Psoas muscle (tissue), 8 donors: ENCODE results near the gene SRL. TPM values are rescaled to one million over a fixed set of nuclear protein-coding genes. Genes with fewer than 3 reads are reported as not detected.

Experiments used
- ATAC-seq, 4 donors: fragments of 200-7000 bp; cut with Tn5 transposase; one replicate each; pipeline ENCODE4 v1.9.1; 2020; ENCODE audit warnings: moderate library complexity in 3 of 4, mild to moderate bottlenecking in 2 of 4
- DNase-seq, 2 donors: peaks; one replicate each; pipeline ENCODE4 v3.0.0-alpha.2; 2020
- H3K27ac ChIP-seq: fragments of 200-600 bp; one replicate; pipeline ENCODE4 v1.8.0; 2022
- H3K27me3 ChIP-seq, 3 donors: fragments of 200-600 bp in 1 of 3; one replicate each; pipeline versions ENCODE4 v1.6.1 to v1.8.0; 2013 to 2022; ENCODE audit warnings: low read length in 2 of 3, mild to moderate bottlenecking in 2 of 3, moderate library complexity in 1 of 3; ENCODE audit not compliant: insufficient read depth in 3 of 3
- H3K36me3 ChIP-seq, 2 donors: fragments of 200-600 bp in 1 of 2; one replicate each; pipeline versions ENCODE4 v1.6.1 to v1.8.0; 2013 to 2022; ENCODE audit warnings: low read depth in 1 of 2, mild to moderate bottlenecking in 1 of 2, moderate library complexity in 1 of 2; ENCODE audit not compliant: insufficient read depth in 1 of 2
- H3K4me1 ChIP-seq: fragments of 200-600 bp; one replicate; pipeline ENCODE4 v1.8.0; 2022
- H3K4me3 ChIP-seq: fragments of 200-600 bp; one replicate; pipeline ENCODE4 v1.8.0; 2022; ENCODE audit warnings: mild to moderate bottlenecking
- H3K9me3 ChIP-seq: fragments of 200-600 bp; one replicate; pipeline ENCODE4 v1.8.0; 2022
- CTCF ChIP-seq: fragments of 200-600 bp; IDR thresholded peaks from one replicate; pipeline ENCODE4 v1.8.0; 2022; ENCODE audit warnings: antibody characterized with exemption
- WGBS, 3 donors: extraction: QIAGEN DNeasy Blood & Tissue Kit; methylation state at CpG; one replicate each; pipeline versions ENCODE4 v1.1.6 to v1.1.7; 2013; 5-methylcytosine and 5-hydroxymethylcytosine counted together
- intact Hi-C, 2 donors: fragments of 100-400 bp; cut with DNase I; formaldehyde crosslinking; loops; one replicate each; pipeline versions ENCODE4 v1.11.0 to v1.14.2; 2022
- polyA plus RNA-seq, 3 donors: library from polyadenylated mRNA; stranded (reverse); fragments of 200-250 nt; gene quantifications; one replicate each; pipeline ENCODE4 v1.2.3, GENCODE V29; 2013
- total RNA-seq, 4 donors: library from RNA; stranded (reverse); fragmentation: NEBNext Ultra II Directional in 2 of 4; extraction: Animal tissue kit (Norgen Biotek cat#: 25700) in 2 of 4; gene quantifications; one replicate each; pipeline versions ENCODE4 v1.2.1 to v1.2.4, GENCODE V29; 2021 to 2023
- donor health status: healthy with polysubstance abuse.
- donor health status: DM: no; HTN: no; CAD: no; lungs with moderate emphysema.
- donor health status: Bipolar disorder and iron deficiency.
- donor health status: healthy.
- donor health status: DM: yes; HTN: yes; CAD: no.
- donor health status: DM: no; HTN: no; CAD: no.
- donor health status: DM: no; HTN: no; CAD: no.
- donor health status: DM: yes; HTN: yes; CAD: no.

SRL gene
- total and polyA plus RNA-seq, 7 donors = 196 to 552 (median 305) TPM

GRCh38 chr16:4233431-4233830, 8.4 kb downstream of the SRL start:
- WGBS, 3 donors = 22 to 28% (median 27%) methylated on average over 4 of the region's 4 CpGs
- H3K4me3 ChIP-seq = peak overlapping the region; percentile 44
- peaks cover 0 to 7% of the 10 kb centered on the region in 2 donors for H3K36me3 ChIP-seq
- H3K27ac ChIP-seq = peak overlapping the region; percentile 94
- DNase-seq (peak; percentile 66 to 83), ATAC-seq (peak; percentile 72 to 76 (median 76))
- H3K9me3 ChIP-seq = no peaks in the 10 kb centered on the region
- peaks cover 69% of the 10 kb centered on the region for H3K4me1 ChIP-seq
- H3K27me3 ChIP-seq = no peaks in the 10 kb centered on the region
- intact Hi-C loops = loop anchor here in 1 of 2 donors (2.0 kb wide), 1 partner anchor 19 kb away; no protein-coding TSS in a partner anchor
- no peak for TF ChIP-seq CTCF

GRCh38 chr16:4232541-4233386, 9.1 kb downstream of the SRL start:
- intact Hi-C loops = loop anchor here in 1 of 2 donors (2.0 kb wide), 1 partner anchor 18 kb away; no protein-coding TSS in a partner anchor
- H3K36me3 ChIP-seq = peaks cover 0 to 7% of the 10 kb centered on the region in 2 donors
- ATAC-seq (peak; percentile 67 to 84 (median 78)), DNase-seq (peak; percentile 43 to 85)
- no peak for TF ChIP-seq CTCF
- H3K27ac ChIP-seq = peak overlapping the region; percentile 94
- WGBS, 3 donors = 27 to 37% (median 28%) methylated on average over 14 of the region's 14 CpGs
- H3K4me3 ChIP-seq = peak overlapping the region; percentile 43
- no peaks in the 10 kb centered on the region for H3K27me3 ChIP-seq
- no peaks in the 10 kb centered on the region for H3K9me3 ChIP-seq
- H3K4me1 ChIP-seq = peaks cover 64% of the 10 kb centered on the region

GRCh38 chr16:4231886-4232285, 10.0 kb downstream of the SRL start:
- intact Hi-C loops = loop anchor here (2.0 kb wide), 2 partner anchors 15 to 17 kb away; no protein-coding TSS in a partner anchor
- Histone ChIP-seq H3K4me1 (peaks cover 57% of the 10 kb centered on the region), H3K36me3 (peaks cover 0 to 7% of the 10 kb centered on the region in 2 donors), H3K9me3 (no peaks in the 10 kb centered on the region), H3K4me3 (peak overlapping the region; percentile 43), H3K27me3 (no peaks in the 10 kb centered on the region), H3K27ac (peak overlapping the region; percentile 94)
- ATAC-seq (peak; percentile 6 to 41 (median 20)), DNase-seq (peak in 1 of 2 donors; percentile 64)
- 28 to 45% (median 34%) methylated on average over 11 of the region's 11 CpGs for WGBS, 3 donors
- no peak for TF ChIP-seq CTCF

GRCh38 chr16:4231367-4231766, 10.5 kb downstream of the SRL start:
- 20 to 49% (median 33%) methylated on average over 10 of the region's 10 CpGs for WGBS, 3 donors
- peak overlapping the region; percentile 43 for H3K4me3 ChIP-seq
- H3K36me3 ChIP-seq = peaks cover 0 to 7% of the 10 kb centered on the region in 2 donors
- peak overlapping the region; percentile 94 for H3K27ac ChIP-seq
- intact Hi-C loops = loop anchor here in 1 of 2 donors (2.0 kb wide), 1 partner anchor 15 kb away; no protein-coding TSS in a partner anchor
- ATAC-seq = peak; percentile 47 to 61 (median 54)
- H3K9me3 ChIP-seq = no peaks in the 10 kb centered on the region
- H3K4me1 ChIP-seq = peaks cover 51% of the 10 kb centered on the region
- H3K27me3 ChIP-seq = no peaks in the 10 kb centered on the region
- no peak for TF ChIP-seq CTCF
- peak; percentile 59 to 80 for DNase-seq
